Measurements from ENCODE around the gene GCNT1. TPM values are rescaled to one million over a fixed set of nuclear protein-coding genes. Genes with fewer than 3 reads are reported as not detected.

The GCNT1 gene
- total RNA-seq, 1 donor from 2014 or later = 9.8 TPM

- Mint-ChIP-seq H3K9me3 (no peaks in the 10 kb centered on the region), H3K27ac (no peak overlapping the region), H3K4me1 (peaks cover 7% of the 10 kb centered on the region), H3K27me3 (peaks cover 7% of the 10 kb centered on the region), H3K4me3 (no peak overlapping the region), H3K36me3 (ENCODE audit: low read depth) (no peaks in the 10 kb centered on the region)
- intact Hi-C loops (cut with micrococcal nuclease) = no loop called here
- DNase-seq = no peak
Measured at GRCh38 chr9:76552181-76552580, 93.2 kb downstream of the GCNT1 start.

- no peak for DNase-seq
- no peak overlapping the region for H3K27ac Mint-ChIP-seq
- H3K27me3 Mint-ChIP-seq = peaks cover 9% of the 10 kb centered on the region
- intact Hi-C loops (cut with micrococcal nuclease) = no loop called here
- no peaks in the 10 kb centered on the region for H3K36me3 Mint-ChIP-seq (ENCODE audit: low read depth)
- no peaks in the 10 kb centered on the region for H3K9me3 Mint-ChIP-seq
- H3K4me3 Mint-ChIP-seq = no peak overlapping the region
- H3K4me1 Mint-ChIP-seq = peaks cover 7% of the 10 kb centered on the region
Measured at GRCh38 chr9:76552751-76553455, 93.9 kb downstream of the GCNT1 start.

GRCh38 chr9:76553680-76554079 lies 94.7 kb downstream of the GCNT1 start:
- H3K27me3 Mint-ChIP-seq = peaks cover 8% of the 10 kb centered on the region
- H3K9me3 Mint-ChIP-seq = peaks cover 5% of the 10 kb centered on the region
- peaks cover 7% of the 10 kb centered on the region for H3K4me1 Mint-ChIP-seq
- H3K36me3 Mint-ChIP-seq (ENCODE audit: low read depth) = no peaks in the 10 kb centered on the region
- no peak overlapping the region for H3K27ac Mint-ChIP-seq
- no peak overlapping the region for H3K4me3 Mint-ChIP-seq
- DNase-seq = no peak
- intact Hi-C loops (cut with micrococcal nuclease) = no loop called here

Other genes with a start within 250 kb of the GCNT1 start
- gene RFK, start 64.8 kb upstream of the GCNT1 start, total RNA-seq = 16.6 and 17.9 TPM in 2 replicates